Thoracic aorta (tissue), 2 donors: ENCODE measurements around the gene ANKFN1. TPM values are rescaled to one million over a fixed set of nuclear protein-coding genes. Genes with fewer than 3 reads are reported as not detected.

Experiments used
- ATAC-seq: fragments of 150-250 bp; one replicate; pipeline ENCODE4 v1.8.0; 2017; ENCODE audit warnings: low read depth; ENCODE audit not compliant: insufficient number of reproducible peaks, low FRiP score
- DNase-seq: peaks from one replicate; pipeline ENCODE4 v3.0.0-alpha.2; 2020; ENCODE audit warnings: low spot score
- H3K27ac ChIP-seq, 2 donors: fragments of 200-600 bp; sonication (generic); 1 replicate in 1 of 2; 2 replicates in 1 of 2; pipeline ENCODE4 v1.5.1; 2016; ENCODE audit warnings: mild to moderate bottlenecking in 2 of 2, moderate library complexity in 2 of 2
- H3K27me3 ChIP-seq: fragments of 200-600 bp; sonication (generic); replicated peaks from 2 replicates; pipeline ENCODE4 v1.6.0; 2016; ENCODE audit warnings: mild to moderate bottlenecking; ENCODE audit not compliant: insufficient read depth
- H3K36me3 ChIP-seq: fragments of 200-600 bp; sonication (generic); one replicate; pipeline ENCODE4 v1.5.1; 2016
- H3K4me1 ChIP-seq, 2 donors: fragments of 200-600 bp; sonication (generic); 1 replicate in 1 of 2; 2 replicates in 1 of 2; pipeline versions ENCODE4 v1.5.1 to v1.6.0; 2016; ENCODE audit warnings: low read depth in 2 of 2, mild to moderate bottlenecking in 1 of 2; ENCODE audit not compliant: control insufficient read depth in 1 of 2
- H3K4me3 ChIP-seq: fragments of 200-600 bp; sonication (generic); 2 replicates; pipeline ENCODE4 v1.5.1; 2016; ENCODE audit warnings: mild to moderate bottlenecking
- H3K9me3 ChIP-seq: fragments of 200-600 bp; sonication (generic); 2 replicates; pipeline ENCODE4 v1.5.1; 2016
- total RNA-seq, 2 donors: library from RNA; depleted of rRNA; stranded (reverse); fragments of >200 nt; gene quantifications; one replicate each; pipeline versions ENCODE4 v1.1.0 to v1.2.3, GENCODE V29; 2016
- TF ChIP-seq, protein P1 (sequence below): fragments of 200-600 bp; sonication (generic); IDR thresholded peaks from one replicate; pipeline ENCODE4 v1.5.1; 2019; ENCODE audit warnings: antibody characterized with exemption

Gene ANKFN1
- total RNA-seq, 2 donors from 2014 or later = 0.68 TPM; not detected in 1

DNA sequence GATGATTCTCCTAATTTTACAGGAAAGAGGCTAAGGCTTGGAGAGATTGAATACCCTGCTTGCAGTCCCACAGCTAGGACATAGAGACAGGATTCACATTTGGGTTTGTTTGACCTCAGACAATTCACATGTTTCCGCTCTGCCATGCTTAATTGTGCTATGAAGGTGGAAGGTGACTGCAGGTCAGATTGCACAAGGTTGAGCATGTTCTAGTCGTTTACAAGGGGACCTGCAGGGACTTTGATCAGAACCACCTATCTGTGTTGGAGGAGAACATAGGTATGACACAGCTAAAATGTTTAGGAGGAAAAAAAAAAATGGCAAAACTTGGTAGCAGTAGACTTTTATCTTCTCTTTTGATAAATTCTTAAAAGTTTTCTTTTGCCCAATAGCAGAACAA is 4.9 kb upstream of the ANKFN1 start:
- no peak for ATAC-seq
- Histone ChIP-seq H3K9me3 (no peaks in the 10 kb centered on the region), H3K4me3 (no peak overlapping the region), H3K27ac (no peak overlapping the region), H3K36me3 (no peaks in the 10 kb centered on the region), H3K4me1 (no peaks in the 10 kb centered on the region), H3K27me3 (no peaks in the 10 kb centered on the region)
- DNase-seq = no peak
- TF ChIP-seq, protein P1, sequence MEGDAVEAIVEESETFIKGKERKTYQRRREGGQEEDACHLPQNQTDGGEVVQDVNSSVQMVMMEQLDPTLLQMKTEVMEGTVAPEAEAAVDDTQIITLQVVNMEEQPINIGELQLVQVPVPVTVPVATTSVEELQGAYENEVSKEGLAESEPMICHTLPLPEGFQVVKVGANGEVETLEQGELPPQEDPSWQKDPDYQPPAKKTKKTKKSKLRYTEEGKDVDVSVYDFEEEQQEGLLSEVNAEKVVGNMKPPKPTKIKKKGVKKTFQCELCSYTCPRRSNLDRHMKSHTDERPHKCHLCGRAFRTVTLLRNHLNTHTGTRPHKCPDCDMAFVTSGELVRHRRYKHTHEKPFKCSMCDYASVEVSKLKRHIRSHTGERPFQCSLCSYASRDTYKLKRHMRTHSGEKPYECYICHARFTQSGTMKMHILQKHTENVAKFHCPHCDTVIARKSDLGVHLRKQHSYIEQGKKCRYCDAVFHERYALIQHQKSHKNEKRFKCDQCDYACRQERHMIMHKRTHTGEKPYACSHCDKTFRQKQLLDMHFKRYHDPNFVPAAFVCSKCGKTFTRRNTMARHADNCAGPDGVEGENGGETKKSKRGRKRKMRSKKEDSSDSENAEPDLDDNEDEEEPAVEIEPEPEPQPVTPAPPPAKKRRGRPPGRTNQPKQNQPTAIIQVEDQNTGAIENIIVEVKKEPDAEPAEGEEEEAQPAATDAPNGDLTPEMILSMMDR = no peak

DNA sequence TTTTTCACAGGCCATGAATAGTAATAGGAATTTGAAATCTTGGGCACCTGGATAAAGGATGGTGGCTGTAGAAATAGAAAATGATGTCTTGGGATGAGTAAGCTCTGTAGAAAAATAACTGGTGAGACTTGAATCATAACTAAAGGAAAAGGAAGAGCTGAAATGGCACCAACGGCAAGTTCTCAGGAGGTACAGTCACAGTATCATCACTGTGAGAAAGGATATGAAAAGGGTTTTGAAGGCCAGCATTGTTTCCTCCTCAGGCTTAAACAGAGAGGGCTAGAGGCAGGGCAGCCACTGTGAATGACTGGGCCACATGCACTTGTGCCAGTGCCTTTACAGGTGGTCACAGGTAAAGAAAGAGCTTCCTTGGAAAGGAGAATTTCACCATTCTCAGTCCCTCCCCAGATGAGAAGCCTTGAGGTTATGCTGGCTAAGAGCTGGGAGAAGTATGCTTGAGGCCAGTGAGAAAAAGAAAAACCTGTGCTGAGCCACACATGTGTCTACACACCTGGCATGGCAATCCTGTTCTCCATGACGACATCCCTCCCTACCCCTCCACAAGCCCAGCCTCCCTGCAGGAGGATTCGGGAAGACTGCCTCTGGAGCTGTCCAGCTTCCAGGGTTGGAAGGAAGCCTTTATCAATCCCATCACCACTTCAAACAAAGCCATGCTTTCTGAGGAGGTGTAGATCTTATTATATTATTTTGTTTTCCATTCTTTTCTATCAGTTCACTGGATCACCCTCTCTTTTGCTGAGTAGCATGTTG is 3.8 kb upstream of the ANKFN1 start:
- TF ChIP-seq, protein P1 = no peak
- Histone ChIP-seq H3K27ac (no peak overlapping the region), H3K4me1 (no peaks in the 10 kb centered on the region), H3K9me3 (no peaks in the 10 kb centered on the region), H3K27me3 (no peaks in the 10 kb centered on the region), H3K4me3 (no peak overlapping the region), H3K36me3 (no peaks in the 10 kb centered on the region)
- no peak for ATAC-seq
- DNase-seq = no peak

DNA sequence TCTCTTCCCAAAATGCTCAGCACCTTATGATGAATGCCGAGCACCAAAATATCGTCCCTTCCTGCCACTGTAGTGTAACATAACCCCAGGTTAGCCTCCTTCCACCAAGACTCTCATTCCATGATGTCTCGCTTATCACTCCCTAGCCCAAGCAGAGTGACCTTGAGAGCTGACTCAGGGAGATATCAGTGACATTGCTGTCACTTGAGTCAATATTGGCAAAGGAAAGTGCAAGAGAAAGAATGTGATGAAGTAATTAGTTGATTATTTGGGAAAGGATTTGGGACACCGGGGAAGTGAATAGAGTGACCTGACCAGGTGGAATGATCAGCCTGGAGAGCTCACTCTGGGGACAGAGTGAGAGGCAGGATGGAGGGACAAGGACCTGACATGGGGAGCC is 2.6 kb upstream of the ANKFN1 start:
- no peak for DNase-seq
- Histone ChIP-seq H3K27me3 (no peaks in the 10 kb centered on the region), H3K4me3 (no peak overlapping the region), H3K4me1 (no peaks in the 10 kb centered on the region), H3K36me3 (no peaks in the 10 kb centered on the region), H3K9me3 (no peaks in the 10 kb centered on the region), H3K27ac (no peak overlapping the region)
- TF ChIP-seq, protein P1 = no peak
- no peak for ATAC-seq

DNA sequence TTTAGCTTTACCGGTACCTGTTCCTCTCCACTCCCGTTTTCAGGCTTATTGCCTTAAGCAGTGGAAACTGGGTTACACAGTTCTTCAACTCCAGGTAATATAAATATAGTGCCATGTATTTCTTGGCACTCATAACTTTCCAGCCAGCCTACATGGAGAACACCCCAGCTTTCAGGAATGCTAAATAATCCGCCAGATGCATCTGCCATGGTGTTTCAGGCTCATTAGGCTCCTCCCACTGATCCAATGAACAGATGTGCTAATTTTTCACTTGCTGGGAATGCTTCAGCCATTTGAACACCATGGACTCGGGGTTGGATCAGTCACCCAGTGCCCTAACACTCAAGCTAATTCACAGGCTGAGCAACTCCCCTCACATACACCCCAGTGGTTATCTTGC is 4.6 kb downstream of the ANKFN1 start:
- TF ChIP-seq, protein P1 = no peak
- no peak for ATAC-seq
- no peaks in the 10 kb centered on the region for H3K27me3 ChIP-seq
- no peaks in the 10 kb centered on the region for H3K36me3 ChIP-seq
- H3K4me3 ChIP-seq = no peak overlapping the region
- H3K27ac ChIP-seq = no peak overlapping the region
- DNase-seq = no peak
- no peaks in the 10 kb centered on the region for H3K4me1 ChIP-seq
- no peaks in the 10 kb centered on the region for H3K9me3 ChIP-seq

DNA sequence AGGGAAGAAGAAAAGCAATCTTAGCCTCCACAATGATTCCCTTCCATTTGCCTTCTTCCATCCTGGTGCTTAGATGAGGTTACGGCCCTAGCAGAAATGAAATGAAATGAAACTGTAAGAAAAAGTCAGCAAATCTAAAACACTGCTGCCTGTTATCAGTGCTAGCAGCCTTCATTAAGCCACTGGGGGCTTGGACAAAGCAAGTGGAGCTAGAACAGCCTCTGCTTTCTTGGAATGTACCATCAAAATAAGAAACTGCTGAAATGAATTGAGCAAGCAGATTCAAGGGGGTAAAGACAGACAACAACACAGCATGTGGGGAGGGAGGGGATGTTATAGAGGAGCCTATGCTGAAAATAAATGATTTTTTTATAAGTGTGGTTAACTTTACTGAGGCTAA is 5.1 kb downstream of the ANKFN1 start:
- Histone ChIP-seq H3K27me3 (no peaks in the 10 kb centered on the region), H3K27ac (no peak overlapping the region), H3K36me3 (no peaks in the 10 kb centered on the region), H3K4me3 (no peak overlapping the region), H3K4me1 (no peaks in the 10 kb centered on the region), H3K9me3 (no peaks in the 10 kb centered on the region)
- ATAC-seq (no peak), DNase-seq (no peak)
- TF ChIP-seq, protein P1 = no peak
